Activated CD4-positive, alpha-beta T cell treated with anti-CD3 and anti-CD28 coated beads, Interleukin-2, Interleukin-6, amounts not matched to agents 100 ng/mL and 50 ng/mL, durations not matched to agents 16 hours and 8 hours (primary cell): ENCODE measurements around the gene MRPL14.
"Not testable (repeated sequence)": the region's sequence is repeated elsewhere in the genome, so short reads cannot be mapped to it uniquely, and the experiment has no call there.

Source experiments
- DNase-seq: peaks from one replicate; pipeline ENCODE4 v3.0.0-alpha.2; 2020

MRPL14 gene

GRCh38 chr6:44096612-44097011 lies 30.6 kb downstream of the MRPL14 start:
- peak; percentile 76 for DNase-seq

- not testable (repeated sequence) for DNase-seq
These were observed 32.0 kb downstream of the MRPL14 start for GRCh38 chr6:44095243-44095623.

- DNase-seq, result no peak
These were observed 32.6 kb downstream of the MRPL14 start for GRCh38 chr6:44094403-44095242.

GRCh38 chr6:44093750-44094402 lies 33.4 kb downstream of the MRPL14 start:
- no peak for DNase-seq

- DNase-seq, result no peak
These were observed 34.2 kb downstream of the MRPL14 start for GRCh38 chr6:44093066-44093465.

- DNase-seq, result no peak
These were observed 35.0 kb downstream of the MRPL14 start for GRCh38 chr6:44091981-44092884.

- not testable (repeated sequence) for DNase-seq
These were observed 35.9 kb downstream of the MRPL14 start for GRCh38 chr6:44091356-44091755.

- no peak for DNase-seq
These were observed 36.8 kb downstream of the MRPL14 start for GRCh38 chr6:44090465-44090864.

- DNase-seq, result no peak
These were observed 38.2 kb downstream of the MRPL14 start for GRCh38 chr6:44088827-44089590.

- no peak for DNase-seq
These were observed 39.6 kb downstream of the MRPL14 start for GRCh38 chr6:44087623-44088022.

GRCh38 chr6:44086931-44087574 lies 40.2 kb downstream of the MRPL14 start:
- no peak for DNase-seq

GRCh38 chr6:44085219-44085618 lies 42.0 kb downstream of the MRPL14 start:
- DNase-seq, result no peak

GRCh38 chr6:44084231-44085014 lies 42.8 kb downstream of the MRPL14 start:
- DNase-seq, result no peak

GRCh38 chr6:44082872-44083321 lies 44.4 kb downstream of the MRPL14 start:
- DNase-seq, result no peak

- no peak for DNase-seq
These were observed 45.5 kb downstream of the MRPL14 start for GRCh38 chr6:44081753-44082152.

GRCh38 chr6:44080561-44081521 lies 46.4 kb downstream of the MRPL14 start:
- DNase-seq, result no peak

GRCh38 chr6:44079672-44080071 lies 47.6 kb downstream of the MRPL14 start:
- no peak for DNase-seq

GRCh38 chr6:44078827-44079671 lies 48.2 kb downstream of the MRPL14 start:
- DNase-seq, result peak; percentile 82
